GM21825 (cell line): ENCODE results near the gene NKRF.
A peak's percentile ranks its signal among the peaks of the same experiment; 100 is the strongest.

Source experiments
- ATAC-seq: cut with Tn5 transposase; IDR thresholded peaks from one replicate; pipeline ENCODE4 v1.9.1; 2021; ENCODE audit warnings: mild to moderate bottlenecking, moderate library complexity; ENCODE audit not compliant: unreplicated experiment

Gene NKRF

DNA sequence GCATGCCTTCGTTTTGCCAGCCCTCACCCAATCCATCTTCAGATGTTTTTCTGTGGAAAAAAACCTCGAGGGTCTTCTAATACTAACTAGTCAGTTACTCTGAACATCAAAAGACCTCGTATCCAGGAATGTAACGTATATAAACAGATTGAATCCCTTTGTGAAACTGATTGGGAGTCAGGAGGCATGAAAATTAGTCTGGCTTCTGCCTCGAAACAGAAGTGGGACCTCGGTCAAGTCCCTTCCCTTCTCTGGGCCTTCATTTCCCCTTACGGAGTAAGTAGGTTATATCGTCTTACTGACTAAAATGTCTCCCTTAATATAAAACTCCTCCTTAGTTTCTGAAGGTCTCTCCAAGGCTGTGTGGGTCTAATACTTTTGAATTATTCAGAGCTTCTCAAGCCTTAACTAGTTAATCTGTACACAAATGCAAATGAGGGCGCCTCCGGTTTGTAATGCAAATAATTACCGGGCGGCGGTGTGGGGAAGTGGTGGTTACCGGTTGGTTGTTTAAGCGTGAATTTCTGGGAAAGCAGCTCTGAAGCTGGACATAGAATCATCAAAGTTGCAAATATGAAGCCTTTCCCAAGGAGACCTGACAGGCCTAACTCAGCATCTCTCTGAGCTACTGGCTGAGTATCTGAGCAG, 11.4 kb upstream of the NKRF start:
- peak; percentile 80 for ATAC-seq

DNA sequence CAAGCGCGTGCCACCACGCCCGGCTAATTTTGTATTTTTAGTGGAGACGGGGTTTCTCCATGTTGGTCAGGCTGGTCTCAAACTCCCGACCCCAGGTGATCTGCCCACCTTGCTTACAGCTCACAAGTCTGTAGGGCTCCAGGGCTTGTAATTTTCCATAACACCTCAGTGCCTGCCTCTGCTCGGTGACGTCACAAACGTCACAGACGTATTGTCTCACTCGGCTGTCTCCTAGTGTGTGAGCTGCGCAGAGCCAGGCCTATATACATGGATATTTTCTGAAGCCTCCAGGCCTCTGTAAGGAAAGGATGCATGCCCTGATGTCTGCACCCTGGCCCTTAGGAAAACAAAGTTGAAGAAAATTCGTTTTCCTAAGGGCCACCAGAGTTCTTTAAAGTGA, 8.6 kb upstream of the NKRF start:
- ATAC-seq: no peak

DNA sequence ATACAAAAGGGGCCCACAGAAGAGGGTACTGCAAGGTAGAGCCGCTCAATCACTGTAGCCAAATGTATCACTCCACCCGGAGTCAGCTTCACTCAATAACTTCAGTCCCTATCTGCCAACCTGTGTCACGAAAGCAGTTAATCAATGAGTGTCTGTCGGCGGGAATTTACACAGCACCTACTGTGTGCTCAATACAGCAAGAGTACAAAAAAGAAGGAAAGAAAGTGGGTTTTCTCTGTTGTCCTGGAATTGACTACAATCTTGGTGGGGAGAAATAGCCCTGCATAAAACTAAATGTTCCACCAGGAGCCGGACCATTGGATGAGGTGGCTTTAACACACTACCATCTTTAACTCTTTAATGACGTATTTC, 780 bp upstream of the NKRF start:
- ATAC-seq: no peak

DNA sequence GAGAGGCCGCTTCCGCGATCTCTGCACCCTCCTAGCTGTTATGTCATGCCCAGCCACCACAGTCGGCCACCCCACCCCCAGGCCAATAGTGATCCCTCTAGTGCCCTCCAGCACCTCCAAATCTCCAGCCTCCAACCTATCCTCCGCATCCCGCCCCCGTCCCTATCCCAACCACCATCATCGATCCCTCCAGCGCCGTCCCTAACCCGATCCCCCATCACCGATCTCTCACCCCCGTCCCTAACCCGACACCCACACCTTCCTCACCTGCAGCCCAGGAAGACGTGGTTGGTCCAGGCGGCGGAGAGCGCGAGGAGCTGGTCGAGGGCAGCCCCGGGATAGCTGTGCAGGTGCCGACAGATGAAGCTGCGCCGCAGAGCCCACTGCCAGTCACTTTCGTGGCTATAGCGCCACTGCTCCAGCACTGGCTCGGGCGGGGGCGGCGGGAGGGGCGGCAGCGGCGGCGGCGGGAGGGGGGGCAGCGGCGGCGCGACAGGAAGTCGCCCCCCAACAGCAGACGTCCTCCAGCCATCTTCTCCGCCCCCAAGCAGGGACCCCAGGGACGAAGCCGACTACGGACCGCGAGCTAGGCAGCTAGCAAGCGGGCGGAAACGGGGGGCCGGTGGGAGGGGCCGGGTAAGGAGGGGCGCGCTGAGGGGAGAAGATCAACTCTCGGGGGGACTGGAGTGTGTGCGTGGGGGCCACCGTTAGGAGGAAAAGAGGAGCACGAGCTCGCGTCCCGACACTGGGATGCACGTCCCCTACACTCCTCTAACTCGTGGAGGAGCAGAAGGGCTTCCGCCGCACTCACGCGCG, 552 bp downstream of the NKRF start:
- peak; percentile 29 for ATAC-seq

GRCh38 chrX:119604766-119605463, 1.3 kb downstream of the NKRF start:
- no peak for ATAC-seq

GRCh38 chrX:119602701-119603255, 3.4 kb downstream of the NKRF start:
- no peak for ATAC-seq

GRCh38 chrX:119589810-119590209, 16.4 kb downstream of the NKRF start:
- ATAC-seq: no peak

GRCh38 chrX:119583431-119584059, 22.7 kb downstream of the NKRF start:
- no peak for ATAC-seq

GRCh38 chrX:119579414-119579813, 26.8 kb downstream of the NKRF start:
- ATAC-seq: no peak

DNA sequence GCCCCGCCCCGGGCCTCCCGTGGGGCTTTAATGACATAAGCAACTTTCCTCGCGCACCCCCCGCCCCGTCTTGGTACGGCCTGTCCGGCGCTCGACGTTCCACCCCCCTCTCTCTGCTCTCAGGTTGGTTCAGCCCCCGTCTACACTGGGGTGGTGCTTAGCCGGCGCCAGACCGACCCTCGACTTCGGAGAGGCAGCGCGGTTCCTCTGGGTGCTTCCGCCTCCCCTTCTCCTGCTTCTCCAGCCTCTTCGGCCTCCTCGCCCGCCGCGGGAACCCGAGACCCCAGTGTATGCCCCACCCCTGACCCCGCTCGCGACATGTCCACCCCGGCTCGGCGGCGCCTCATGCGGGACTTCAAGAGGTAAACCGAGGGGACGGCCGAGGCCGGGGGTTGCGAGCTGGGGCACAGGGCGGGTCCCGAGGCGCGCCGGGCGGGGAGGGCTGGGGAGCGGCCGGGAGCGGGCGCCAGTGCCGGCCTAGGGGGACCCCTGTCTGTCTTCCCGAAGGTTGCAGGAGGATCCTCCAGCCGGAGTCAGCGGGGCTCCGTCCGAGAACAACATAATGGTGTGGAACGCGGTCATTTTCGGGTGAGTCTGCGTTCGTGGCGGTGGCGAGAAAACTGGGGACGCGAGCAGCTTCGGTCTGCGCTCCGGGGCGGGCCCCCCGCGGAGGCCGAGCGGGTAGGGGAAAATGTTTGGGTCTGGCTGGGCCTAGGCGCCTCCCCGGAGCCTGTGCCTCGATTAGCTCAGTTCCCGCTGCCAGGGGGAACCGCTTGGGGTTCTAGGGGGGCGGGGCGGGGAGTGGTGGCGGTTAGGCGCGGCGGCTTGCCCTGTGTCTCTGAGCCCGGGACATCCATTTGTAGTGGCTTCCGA, 31.6 kb downstream of the NKRF start, which contains the start of gene UBE2A:
Gene UBE2A, plus strand, starts transcription at position 170 of the 873 bp plus-strand sequence. Its CDS starts 149 bp downstream, at position 319.
- ATAC-seq: peak; percentile 83

DNA sequence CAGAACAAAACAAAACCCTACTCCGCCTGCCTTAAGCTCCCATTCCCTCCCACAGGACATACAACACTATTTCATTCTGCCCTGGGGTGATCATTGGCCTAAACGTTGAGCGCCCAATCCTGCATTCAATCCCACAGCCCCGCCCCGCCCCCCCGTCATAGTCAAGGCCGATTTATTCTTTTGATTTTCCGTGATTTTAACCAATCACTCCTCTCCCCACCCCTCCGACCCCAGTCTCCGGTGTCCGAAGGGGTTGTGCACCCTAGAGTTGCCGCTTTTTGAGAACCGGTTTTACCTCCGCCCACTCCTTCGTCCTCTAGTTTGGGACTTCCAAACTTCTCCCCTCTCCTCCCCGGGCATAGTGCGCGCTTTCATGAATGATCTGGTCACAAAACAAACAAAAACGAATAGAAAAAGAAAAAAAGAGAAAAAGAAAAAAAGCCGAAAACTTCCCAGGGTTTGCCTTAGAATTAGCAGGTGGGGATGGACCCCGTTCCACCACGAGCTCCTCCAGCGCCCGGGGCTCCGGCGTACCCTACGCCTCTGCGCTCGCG, 32.3 kb downstream of the NKRF start:
- peak; percentile 24 for ATAC-seq

DNA sequence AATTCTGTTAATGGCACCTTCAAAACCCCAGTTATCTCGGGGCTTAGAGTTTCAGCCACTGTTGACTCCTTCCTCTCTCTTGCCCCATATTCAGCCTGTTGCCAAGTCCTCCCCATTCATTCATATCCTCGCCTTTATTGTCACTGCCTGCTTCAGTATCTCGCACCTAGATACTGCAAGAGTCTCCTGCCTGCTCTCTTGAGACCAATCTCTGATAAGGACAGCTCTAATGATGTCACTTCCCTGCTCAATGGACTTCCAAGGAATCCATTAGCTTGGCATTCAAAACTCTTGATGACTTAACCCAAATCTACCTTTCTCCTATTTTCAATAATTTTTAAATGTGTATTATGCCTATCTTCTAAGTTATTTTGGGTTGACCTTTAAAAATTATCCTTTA, 33.0 kb downstream of the NKRF start:
- ATAC-seq: no peak

GRCh38 chrX:119570351-119570835, 35.8 kb downstream of the NKRF start:
- no peak for ATAC-seq

DNA sequence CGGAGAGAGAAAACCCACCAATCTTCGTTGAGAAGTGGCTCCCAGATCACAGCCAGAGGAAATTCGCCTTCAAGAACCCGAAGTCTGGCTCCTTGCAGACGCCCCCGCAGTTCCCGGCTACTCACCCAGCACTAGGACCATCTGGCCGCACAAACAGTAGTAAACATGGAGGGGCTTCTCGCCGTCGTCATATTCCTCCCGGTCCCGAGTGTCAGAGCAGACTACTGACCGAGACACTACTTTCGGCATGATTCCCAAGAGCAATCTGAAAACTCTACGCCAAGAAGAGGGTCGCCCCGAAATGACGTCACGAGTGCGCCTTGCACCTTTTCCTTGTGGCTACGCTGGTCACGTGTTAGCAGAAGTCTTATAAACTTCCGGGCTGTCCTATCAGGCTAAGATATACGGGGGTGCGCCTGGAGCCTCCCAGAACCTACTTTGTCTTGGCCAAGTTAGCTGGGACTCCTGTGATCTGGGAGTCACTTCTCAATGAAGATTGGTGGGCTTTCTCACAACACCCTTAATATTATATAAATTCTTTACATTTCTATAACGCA, 41.0 kb downstream of the NKRF start, which contains the start of gene STEEP1:
Gene STEEP1, minus strand, starts transcription at position 303 of the 557 bp plus-strand sequence. Its CDS starts 54 bp downstream, at position 249.
- peak; percentile 87 for ATAC-seq

- no peak for ATAC-seq
Observed at GRCh38 chrX:119552508-119552907, 53.7 kb downstream of the NKRF start.

DNA sequence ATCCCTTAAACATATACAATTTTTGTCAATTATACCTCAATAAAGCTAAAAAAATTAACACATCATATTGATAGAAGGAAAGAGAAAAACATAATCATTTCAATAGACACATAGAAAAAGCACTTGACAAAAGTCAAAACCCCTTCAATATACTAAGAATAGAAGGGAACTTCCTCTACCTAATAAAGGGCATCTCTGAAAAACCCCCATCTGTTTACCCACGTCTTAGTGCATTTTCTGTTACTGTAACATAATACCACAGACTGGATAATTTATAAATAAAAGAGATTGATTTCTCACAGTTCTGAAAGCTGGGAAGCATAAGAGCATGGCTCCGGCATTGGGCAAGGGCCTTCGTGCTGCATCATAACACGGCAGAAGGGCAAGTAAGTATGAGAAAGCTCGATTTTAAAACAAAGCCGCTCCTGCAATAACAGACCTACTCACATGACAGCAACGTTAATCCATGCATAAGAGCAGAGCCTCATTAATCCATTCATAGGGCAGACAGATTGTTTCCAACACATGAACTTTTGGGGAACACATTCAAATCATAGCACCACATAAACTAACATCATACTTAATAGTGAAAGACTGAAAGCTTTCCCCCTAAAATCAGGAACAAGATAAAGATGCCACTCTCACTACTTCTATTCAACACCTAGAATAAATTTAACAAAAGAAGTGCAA, 56.8 kb downstream of the NKRF start:
- ATAC-seq: peak; percentile 65

- ATAC-seq: no peak
Observed at GRCh38 chrX:119541188-119541587, 65.0 kb downstream of the NKRF start.

- ATAC-seq: no peak
Observed at GRCh38 chrX:119539872-119540271, 66.4 kb downstream of the NKRF start.
